LNCaP clone FGC (cell line): ENCODE data around the gene PFDN1.
A peak's percentile ranks its signal among the peaks of the same experiment; 100 is the strongest.

ENCODE experiments used
- DNase-seq: peaks from one replicate; pipeline ENCODE4 v3.0.0-alpha.2; 2011; ENCODE audit warnings: low read depth
- H3K4me3 ChIP-seq: 2 replicates; pipeline ENCODE4 v1.5.1; 2011; ENCODE audit warnings: mild to moderate bottlenecking, low read depth, low read length, control low read depth
- CTCF ChIP-seq: IDR thresholded peaks from 2 replicates; pipeline ENCODE4 v1.5.1; 2012; ENCODE audit warnings: mild to moderate bottlenecking; ENCODE audit not compliant: control insufficient read depth, insufficient read depth; ENCODE audit errors: extremely low read depth

The PFDN1 gene

GRCh38 chr5:140261403-140262171, 41.3 kb downstream of the PFDN1 start:
- DNase-seq: peak; percentile 98
- TF ChIP-seq CTCF: peak; percentile 35; the same call in 1 of the 2 replicates

GRCh38 chr5:140260089-140260656, 42.7 kb downstream of the PFDN1 start:
- no peak for DNase-seq
- TF ChIP-seq CTCF: no peak
- no peak overlapping the region for H3K4me3 ChIP-seq

More at GRCh38 chr5:140261403-140262171, 41.3 kb downstream of the PFDN1 start:
- H3K4me3 ChIP-seq: peak overlapping the region; percentile 29

- TF ChIP-seq CTCF: no peak
- no peak for DNase-seq
- no peak overlapping the region for H3K4me3 ChIP-seq
Observed at GRCh38 chr5:140259500-140259899, 43.4 kb downstream of the PFDN1 start.

GRCh38 chr5:140258873-140259272, 44.0 kb downstream of the PFDN1 start:
- DNase-seq: no peak
- TF ChIP-seq CTCF: no peak
- H3K4me3 ChIP-seq: no peak overlapping the region

DNA sequence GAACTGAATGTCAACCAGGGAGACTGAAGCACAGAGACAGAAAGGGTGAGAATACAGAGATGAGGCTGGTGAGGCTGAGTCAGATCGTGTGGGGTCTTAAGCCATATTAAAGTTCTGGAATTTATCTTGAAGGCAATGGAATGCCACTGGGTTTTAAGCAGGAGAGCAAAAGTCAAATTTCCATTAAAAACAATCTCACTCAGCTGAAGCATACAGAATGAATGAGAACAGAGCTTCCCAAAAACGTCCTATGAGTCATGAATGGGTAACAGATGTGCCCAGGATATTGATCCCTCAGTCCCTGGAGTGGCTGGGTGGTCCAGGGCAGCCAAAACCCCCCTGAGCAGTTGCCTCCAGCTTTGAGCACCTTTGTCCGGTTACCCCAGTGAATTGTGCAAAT, 44.9 kb downstream of the PFDN1 start:
- no peak for TF ChIP-seq CTCF
- DNase-seq: no peak
- no peak overlapping the region for H3K4me3 ChIP-seq

GRCh38 chr5:140256726-140257125, 46.2 kb downstream of the PFDN1 start:
- no peak for TF ChIP-seq CTCF
- no peak for DNase-seq
- H3K4me3 ChIP-seq: no peak overlapping the region
